ENCODE data around the gene CNTNAP5. TPM values are rescaled to one million over a fixed set of nuclear protein-coding genes. Genes with fewer than 3 reads are reported as not detected.

CNTNAP5 gene
- total RNA-seq, 1 donor from 2014 or later, result not detected

GRCh38 chr2:124662946-124663644 lies 638.0 kb downstream of the CNTNAP5 start:
- Histone ChIP-seq H3K4me2 (no peak overlapping the region), H3K27ac (no peak overlapping the region), H3K79me2 (ENCODE audit: low read depth) (no peaks in the 10 kb centered on the region), H2AFZ (replicated peaks) (no peak overlapping the region), H4K20me1 (ENCODE audit: low read depth) (no peaks in the 10 kb centered on the region), H3K4me3 (no peak overlapping the region), H3K4me1 (peaks cover 5% of the 10 kb centered on the region), H3F3A (ENCODE audit: low read depth) (no peaks in the 10 kb centered on the region), H3K36me3 (no peaks in the 10 kb centered on the region), H3K9ac (no peak overlapping the region), H3K9me3 (ENCODE audit: low read depth) (no peaks in the 10 kb centered on the region), H3K27me3 (no peaks in the 10 kb centered on the region)
- Mint-ChIP-seq H3K9me3 (no peaks in the 10 kb centered on the region), H3K4me3 (no peak overlapping the region), H3K27me3 (ENCODE audit: insufficient read depth, low read depth) (peaks cover 3% of the 10 kb centered on the region), H3K27ac (no peak overlapping the region), H3K4me1 (peaks cover 4% of the 10 kb centered on the region), H3K36me3 (no peaks in the 10 kb centered on the region)
- DNase-seq (ENCODE audit: low spot score), result no peak
- no peak for TF ChIP-seq EZH2phosphoT487 (IDR thresholded peaks at IDR 0.05)
- TF ChIP-seq CTCF (IDR thresholded peaks at IDR 0.05), result no peak
- TF ChIP-seq EZH2 (IDR thresholded peaks at IDR 0.05), result no peak

GRCh38 chr2:124663645-124663997 lies 638.5 kb downstream of the CNTNAP5 start:
- Histone ChIP-seq H3F3A (ENCODE audit: low read depth) (no peaks in the 10 kb centered on the region), H4K20me1 (ENCODE audit: low read depth) (no peaks in the 10 kb centered on the region), H3K9ac (no peak overlapping the region), H3K27ac (no peak overlapping the region), H3K4me3 (no peak overlapping the region), H3K4me2 (no peak overlapping the region), H3K36me3 (no peaks in the 10 kb centered on the region), H2AFZ (replicated peaks) (no peak overlapping the region), H3K4me1 (peaks cover 5% of the 10 kb centered on the region), H3K79me2 (ENCODE audit: low read depth) (no peaks in the 10 kb centered on the region), H3K9me3 (ENCODE audit: low read depth) (no peaks in the 10 kb centered on the region), H3K27me3 (no peaks in the 10 kb centered on the region)
- no peak for DNase-seq (ENCODE audit: low spot score)
- no peaks in the 10 kb centered on the region for H3K9me3 Mint-ChIP-seq
- TF ChIP-seq EZH2phosphoT487 (IDR thresholded peaks at IDR 0.05) (no peak), CTCF (IDR thresholded peaks at IDR 0.05) (no peak), EZH2 (IDR thresholded peaks at IDR 0.05) (no peak)
- H3K4me1 Mint-ChIP-seq, result peaks cover 4% of the 10 kb centered on the region
- H3K4me3 Mint-ChIP-seq, result no peak overlapping the region
- H3K36me3 Mint-ChIP-seq, result no peaks in the 10 kb centered on the region
- H3K27ac Mint-ChIP-seq, result no peak overlapping the region
- H3K27me3 Mint-ChIP-seq (ENCODE audit: insufficient read depth, low read depth), result peaks cover 3% of the 10 kb centered on the region

- H2AFZ ChIP-seq (replicated peaks), result no peak overlapping the region
Observed at GRCh38 chr2:124664363-124664762, 639.3 kb downstream of the CNTNAP5 start.

More at GRCh38 chr2:124664363-124664762, 639.3 kb downstream of the CNTNAP5 start:
- DNase-seq (ENCODE audit: low spot score), result no peak
- H3K36me3 Mint-ChIP-seq, result no peaks in the 10 kb centered on the region
- Histone ChIP-seq H3K27me3 (no peaks in the 10 kb centered on the region), H3K27ac (no peak overlapping the region), H3K4me1 (peaks cover 5% of the 10 kb centered on the region), H4K20me1 (ENCODE audit: low read depth) (no peaks in the 10 kb centered on the region), H3K4me2 (no peak overlapping the region), H3K4me3 (no peak overlapping the region), H3F3A (ENCODE audit: low read depth) (no peaks in the 10 kb centered on the region), H3K79me2 (ENCODE audit: low read depth) (no peaks in the 10 kb centered on the region), H3K9me3 (ENCODE audit: low read depth) (no peaks in the 10 kb centered on the region), H3K36me3 (no peaks in the 10 kb centered on the region), H3K9ac (no peak overlapping the region)
- H3K4me3 Mint-ChIP-seq, result no peak overlapping the region
- no peak overlapping the region for H3K27ac Mint-ChIP-seq
- no peak for TF ChIP-seq EZH2phosphoT487 (IDR thresholded peaks at IDR 0.05)
- no peak for TF ChIP-seq CTCF (IDR thresholded peaks at IDR 0.05)
- TF ChIP-seq EZH2 (IDR thresholded peaks at IDR 0.05), result no peak
- peaks cover 3% of the 10 kb centered on the region for H3K27me3 Mint-ChIP-seq (ENCODE audit: insufficient read depth, low read depth)
- no peaks in the 10 kb centered on the region for H3K9me3 Mint-ChIP-seq
- peaks cover 4% of the 10 kb centered on the region for H3K4me1 Mint-ChIP-seq
